ENCODE results near the gene RXRB. TPM values are rescaled to one million over a fixed set of nuclear protein-coding genes. Genes with fewer than 3 reads are reported as not detected.

The RXRB gene
- total RNA-seq, 1 donor from 2014 or later, result 58.3 TPM

- Mint-ChIP-seq H3K27ac (ENCODE audit: unreplicated experiment) (no peak overlapping the region), H3K36me3 (ENCODE audit: unreplicated experiment) (peaks cover 29% of the 10 kb centered on the region)
Measured at GRCh38 chr6:33195304-33196165, 4.9 kb downstream of the RXRB start.

GRCh38 chr6:33194431-33194979 lies 6.0 kb downstream of the RXRB start:
- Mint-ChIP-seq H3K36me3 (ENCODE audit: unreplicated experiment) (peaks cover 29% of the 10 kb centered on the region), H3K4me1 (ENCODE audit: unreplicated experiment) (peaks cover 51% of the 10 kb centered on the region), H3K27me3 (ENCODE audit: unreplicated experiment) (peaks cover 7% of the 10 kb centered on the region), H3K9me3 (ENCODE audit: unreplicated experiment) (no peaks in the 10 kb centered on the region), H3K4me3 (ENCODE audit: unreplicated experiment) (no peak overlapping the region), H3K27ac (ENCODE audit: unreplicated experiment) (no peak overlapping the region)
- DNase-seq (ENCODE audit: extremely low spot score, unreplicated experiment), result no peak
- no peak for TF ChIP-seq CTCF (IDR thresholded peaks at IDR 0.05)

More at GRCh38 chr6:33195304-33196165, 4.9 kb downstream of the RXRB start:
- no peak for TF ChIP-seq CTCF (IDR thresholded peaks at IDR 0.05)
- H3K4me1 Mint-ChIP-seq (ENCODE audit: unreplicated experiment), result peaks cover 51% of the 10 kb centered on the region
- H3K4me3 Mint-ChIP-seq (ENCODE audit: unreplicated experiment), result no peak overlapping the region
- H3K9me3 Mint-ChIP-seq (ENCODE audit: unreplicated experiment), result no peaks in the 10 kb centered on the region
- no peak for DNase-seq (ENCODE audit: extremely low spot score, unreplicated experiment)
- H3K27me3 Mint-ChIP-seq (ENCODE audit: unreplicated experiment), result no peaks in the 10 kb centered on the region

- no peak for TF ChIP-seq CTCF (IDR thresholded peaks at IDR 0.05)
- Mint-ChIP-seq H3K4me3 (ENCODE audit: unreplicated experiment) (peak overlapping the region; percentile 44), H3K27me3 (ENCODE audit: unreplicated experiment) (peaks cover 7% of the 10 kb centered on the region), H3K27ac (ENCODE audit: unreplicated experiment) (peak overlapping the region; percentile 34), H3K9me3 (ENCODE audit: unreplicated experiment) (no peaks in the 10 kb centered on the region), H3K36me3 (ENCODE audit: unreplicated experiment) (peaks cover 29% of the 10 kb centered on the region), H3K4me1 (ENCODE audit: unreplicated experiment) (peaks cover 43% of the 10 kb centered on the region)
- DNase-seq (ENCODE audit: extremely low spot score, unreplicated experiment), result no peak
Measured at GRCh38 chr6:33193619-33194018, 6.8 kb downstream of the RXRB start.

- TF ChIP-seq CTCF (IDR thresholded peaks at IDR 0.05), result no peak
- Mint-ChIP-seq H3K9me3 (ENCODE audit: unreplicated experiment) (no peaks in the 10 kb centered on the region), H3K27me3 (ENCODE audit: unreplicated experiment) (peaks cover 7% of the 10 kb centered on the region), H3K36me3 (ENCODE audit: unreplicated experiment) (peaks cover 29% of the 10 kb centered on the region), H3K4me3 (ENCODE audit: unreplicated experiment) (peak overlapping the region; percentile 61), H3K27ac (ENCODE audit: unreplicated experiment) (peak overlapping the region; percentile 34), H3K4me1 (ENCODE audit: unreplicated experiment) (peaks cover 36% of the 10 kb centered on the region)
- DNase-seq (ENCODE audit: extremely low spot score, unreplicated experiment), result no peak
Measured at GRCh38 chr6:33192671-33193602, 7.5 kb downstream of the RXRB start.

Data from osteocyte (in vitro differentiated cells).